Measurements from ENCODE around the gene OGT. TPM values are rescaled to one million over a fixed set of nuclear protein-coding genes. Genes with fewer than 3 reads are reported as not detected.
"Not testable (repeated sequence)": the region's sequence is repeated elsewhere in the genome, so short reads cannot be mapped to it uniquely, and the experiment has no call there.

OGT gene
- 32.4 and 44.0 TPM in 2 replicates for total RNA-seq (2014; rRNA removed; shearing (Covaris generic))

GRCh38 chrX:71532753-71533425 is at the start of gene OGT:
TSS of gene OGT (plus strand) at chrX:71533104. CDS start at chrX:71533300, 196 bp downstream.
- DNase-seq (ENCODE audit: low read depth): peak; percentile 93

DNA sequence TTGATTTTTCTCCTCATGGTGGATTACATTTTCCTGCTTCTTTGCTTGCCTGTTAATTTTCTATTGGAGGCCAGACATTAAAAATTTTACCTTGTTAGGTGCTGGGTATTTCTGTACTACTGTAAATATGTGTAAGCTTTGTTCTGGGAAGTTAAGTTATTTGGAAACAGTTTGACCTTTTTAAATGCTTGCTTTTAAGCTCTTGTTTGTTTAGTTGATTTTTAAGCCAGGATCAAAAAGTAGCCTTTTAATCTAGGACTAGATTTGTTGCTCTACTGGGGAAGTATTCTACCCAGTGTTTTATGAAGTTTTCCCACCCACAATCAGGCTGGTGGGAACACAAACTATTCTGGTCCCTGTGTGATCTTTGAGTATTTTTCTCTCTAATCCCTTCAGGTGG is 45.1 kb upstream of the OGT start:
- no peak for DNase-seq (ENCODE audit: low read depth)

- DNase-seq (ENCODE audit: low read depth): no peak
Measured at GRCh38 chrX:71489540-71489939, 43.4 kb upstream of the OGT start.

- peak; percentile 49 for DNase-seq (ENCODE audit: low read depth)
Measured at GRCh38 chrX:71492231-71493065, 40.5 kb upstream of the OGT start.

DNA sequence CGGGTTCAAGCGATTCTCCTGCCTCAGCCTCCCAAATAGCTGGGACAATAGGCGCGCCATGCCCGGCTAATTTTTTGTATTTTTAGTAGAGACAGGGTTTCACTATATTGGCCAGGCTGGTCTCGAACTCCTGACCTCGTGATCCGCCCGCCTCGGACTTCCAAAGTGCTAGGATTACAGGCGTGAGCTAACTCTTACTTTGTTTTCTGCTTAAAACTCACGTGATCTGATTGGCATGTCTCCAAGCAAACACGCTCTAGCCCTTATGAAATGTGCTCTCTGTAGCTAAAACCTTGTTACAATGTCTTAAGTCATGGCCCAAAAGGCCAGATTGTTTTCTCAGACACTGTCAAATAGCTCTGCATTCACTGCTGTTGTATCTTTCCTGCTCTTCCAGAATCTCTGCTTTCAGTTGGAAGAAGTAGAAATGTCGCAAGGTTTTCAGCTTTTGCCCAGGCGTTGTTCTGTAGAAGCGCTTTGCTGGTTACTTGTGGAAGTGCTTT is 39.7 kb upstream of the OGT start:
- DNase-seq (ENCODE audit: low read depth): no peak

DNA sequence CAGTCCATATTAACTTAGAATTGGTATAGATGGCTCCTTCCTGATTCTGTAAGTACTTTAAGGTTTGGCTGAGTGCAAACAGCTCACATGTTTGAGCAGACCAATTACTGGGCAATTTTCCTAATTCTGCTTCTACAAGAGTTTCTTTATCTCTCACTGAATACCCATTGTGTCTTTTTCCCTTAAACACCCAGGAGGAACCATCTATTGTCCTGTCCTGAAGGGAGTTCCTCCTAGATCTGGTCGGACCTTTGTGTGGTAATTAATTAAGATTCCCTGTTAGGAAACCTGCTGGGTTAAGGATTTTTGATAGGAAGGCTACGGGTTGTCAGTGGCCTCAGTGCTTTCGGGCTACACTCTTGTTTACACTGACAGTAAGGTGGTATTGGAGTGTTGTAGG is 36.9 kb upstream of the OGT start:
- DNase-seq (ENCODE audit: low read depth): not testable (repeated sequence)

DNA sequence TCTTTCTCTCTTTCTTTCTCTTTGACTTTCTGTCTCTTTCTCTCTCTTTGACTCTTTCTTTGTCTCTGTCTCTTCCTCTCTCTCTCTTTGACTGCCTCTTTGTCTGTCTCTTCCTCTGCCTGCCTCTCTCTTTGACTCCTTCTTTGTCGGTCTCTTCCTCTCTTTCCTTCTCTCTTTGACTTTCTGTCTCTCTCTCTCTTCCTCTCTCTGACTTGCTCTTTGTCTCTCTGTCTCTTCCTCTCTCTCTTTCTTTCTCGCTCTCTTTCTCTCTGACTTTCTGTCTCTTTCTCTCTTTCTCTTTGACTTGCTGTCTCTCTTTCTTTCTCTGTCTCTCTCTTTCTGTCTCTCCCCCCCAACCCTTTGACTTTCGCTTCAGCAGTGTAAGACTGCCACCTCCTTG is 36.4 kb upstream of the OGT start:
- DNase-seq (ENCODE audit: low read depth): no peak

GRCh38 chrX:71502080-71502479 is 30.8 kb upstream of the OGT start:
- not testable (repeated sequence) for DNase-seq (ENCODE audit: low read depth)

GRCh38 chrX:71504346-71504745 is 28.6 kb upstream of the OGT start:
- no peak for DNase-seq (ENCODE audit: low read depth)

DNA sequence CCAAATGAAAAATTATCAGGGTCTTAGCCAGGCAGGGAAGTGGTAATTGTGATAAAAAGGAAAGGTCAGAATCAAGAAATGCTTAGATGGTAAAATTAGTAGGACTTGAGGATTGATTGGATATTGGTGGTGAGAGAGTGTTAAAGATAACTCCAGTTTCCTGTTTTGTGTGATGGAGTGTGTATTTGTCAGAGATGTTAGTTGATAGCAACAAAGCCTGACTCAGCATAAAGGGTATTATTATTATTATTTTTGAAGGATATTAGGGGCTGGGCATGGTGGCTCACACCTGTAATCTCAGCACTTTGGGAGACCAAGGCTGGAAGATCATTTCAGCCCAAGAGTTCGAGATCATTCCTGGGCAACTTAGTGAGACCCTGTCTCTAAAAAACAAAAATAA is 23.6 kb upstream of the OGT start:
- DNase-seq (ENCODE audit: low read depth): no peak

- DNase-seq (ENCODE audit: low read depth): no peak
Measured at GRCh38 chrX:71510161-71510560, 22.7 kb upstream of the OGT start.

- DNase-seq (ENCODE audit: low read depth): not testable (repeated sequence)
Measured at GRCh38 chrX:71513731-71514130, 19.2 kb upstream of the OGT start.

DNA sequence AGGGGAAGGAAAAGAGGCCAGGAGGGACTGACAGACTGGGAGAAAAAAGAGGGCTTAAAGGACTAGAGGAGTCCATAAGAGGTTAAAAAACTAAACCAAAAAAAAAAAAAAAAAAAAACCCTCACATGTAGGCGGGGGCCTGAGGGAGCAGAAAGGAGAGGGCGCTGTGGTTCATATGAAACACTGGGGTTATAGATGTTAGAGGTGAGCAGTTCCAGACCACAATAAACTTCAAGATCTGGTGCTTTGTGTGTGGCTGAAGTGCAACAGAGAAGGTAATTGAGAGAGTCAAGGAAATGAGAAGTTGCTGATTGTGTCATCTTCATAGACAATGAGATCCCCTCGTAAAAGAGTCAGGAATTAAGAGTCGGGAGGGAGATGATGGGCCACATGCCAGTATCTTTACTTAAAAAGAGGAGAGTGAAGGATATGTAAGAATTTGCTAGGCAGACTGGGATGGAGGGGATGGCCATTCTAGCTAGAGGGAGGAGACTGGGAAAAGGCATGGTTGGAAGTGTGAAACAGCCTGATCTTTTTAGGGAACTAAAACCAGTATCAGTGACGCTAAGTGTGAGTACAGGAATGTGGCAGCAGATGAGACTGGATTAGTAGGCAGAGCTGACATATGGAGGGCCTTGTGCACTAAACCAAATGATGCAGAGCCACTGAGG is 18.4 kb upstream of the OGT start:
- no peak for DNase-seq (ENCODE audit: low read depth)

GRCh38 chrX:71515038-71515396 is 17.9 kb upstream of the OGT start:
- no peak for DNase-seq (ENCODE audit: low read depth)

- DNase-seq (ENCODE audit: low read depth): no peak
Measured at GRCh38 chrX:71525316-71525715, 7.6 kb upstream of the OGT start.

- peak; percentile 29 for DNase-seq (ENCODE audit: low read depth)
Measured at GRCh38 chrX:71532078-71532752, 689 bp upstream of the OGT start.

GRCh38 chrX:71533516-71533850 is 579 bp downstream of the OGT start:
- DNase-seq (ENCODE audit: low read depth): no peak

- DNase-seq (ENCODE audit: low read depth): peak; percentile 41
Measured at GRCh38 chrX:71533851-71534561, 1.1 kb downstream of the OGT start.

DNA sequence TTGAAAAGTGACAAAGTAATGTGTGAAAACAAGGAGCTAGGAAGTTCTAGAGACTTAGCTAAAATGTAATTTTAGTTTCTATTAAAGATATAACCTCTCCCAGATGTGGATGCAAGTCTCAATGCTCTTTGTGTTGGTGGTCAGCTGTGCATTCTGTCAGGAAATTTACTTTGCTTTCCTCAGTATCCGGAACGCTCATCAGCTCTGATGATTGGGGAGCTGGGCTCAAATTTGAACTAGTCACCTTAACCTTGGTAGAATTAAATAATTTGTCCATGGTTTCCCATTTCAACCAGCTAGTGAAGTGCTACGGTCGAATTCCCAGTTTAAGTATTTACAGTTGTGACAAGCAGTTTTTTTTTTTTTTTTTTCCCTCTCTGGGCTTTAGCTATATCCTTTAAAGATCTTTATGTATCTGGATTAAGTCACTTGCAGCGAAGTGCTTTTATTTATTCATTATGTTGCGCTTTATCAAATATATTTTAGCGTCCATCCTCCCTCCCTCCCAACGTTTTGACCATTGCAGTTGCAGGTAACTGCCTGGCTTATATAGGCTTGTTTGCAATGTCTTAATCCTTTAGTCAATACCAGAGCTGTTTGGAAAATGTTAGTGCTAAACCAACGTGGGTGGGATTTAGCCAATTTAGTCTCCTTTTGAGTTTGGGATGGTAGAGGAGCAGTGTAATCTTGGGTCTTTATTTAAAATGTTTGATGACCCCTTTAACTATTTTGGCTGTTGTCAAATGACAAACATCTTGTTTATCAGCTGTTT is 2.1 kb downstream of the OGT start:
- DNase-seq (ENCODE audit: low read depth): no peak

GRCh38 chrX:71536285-71536684 is 3.4 kb downstream of the OGT start:
- no peak for DNase-seq (ENCODE audit: low read depth)

- no peak for DNase-seq (ENCODE audit: low read depth)
Measured at GRCh38 chrX:71537743-71538142, 4.8 kb downstream of the OGT start.
